Measurements from ENCODE around the gene INCENP. TPM values are rescaled to one million over a fixed set of nuclear protein-coding genes. Genes with fewer than 3 reads are reported as not detected.

The INCENP gene
- total RNA-seq, 2 experiments from 2014 or later, result 126 to 130 TPM

GRCh38 chr11:62120001-62120400, 3.8 kb upstream of the INCENP start:
- Mint-ChIP-seq H3K4me1 (ENCODE audit: low read depth) (peaks cover 12% of the 10 kb centered on the region), H3K4me3 (no peak overlapping the region), H3K27ac (no peak overlapping the region), H3K9me3 (peaks cover 6% of the 10 kb centered on the region), H3K36me3 (ENCODE audit: low read depth) (peaks cover 6% of the 10 kb centered on the region), H3K27me3 (no peaks in the 10 kb centered on the region)
- TF ChIP-seq CTCF (IDR thresholded peaks at IDR 0.05), result no peak
- intact Hi-C loops (cut with micrococcal nuclease), result no loop called here
- CTCF ChIA-PET, result interaction anchor here (2.2 to 2.8 kb wide), 2 partner anchors 12 to 38 kb away, joined by 7 to 26 read pairs; no protein-coding TSS in a partner anchor
- DNase-seq, result no peak
- POLR2A ChIA-PET, result no interaction called here
- no peak for ATAC-seq

DNA sequence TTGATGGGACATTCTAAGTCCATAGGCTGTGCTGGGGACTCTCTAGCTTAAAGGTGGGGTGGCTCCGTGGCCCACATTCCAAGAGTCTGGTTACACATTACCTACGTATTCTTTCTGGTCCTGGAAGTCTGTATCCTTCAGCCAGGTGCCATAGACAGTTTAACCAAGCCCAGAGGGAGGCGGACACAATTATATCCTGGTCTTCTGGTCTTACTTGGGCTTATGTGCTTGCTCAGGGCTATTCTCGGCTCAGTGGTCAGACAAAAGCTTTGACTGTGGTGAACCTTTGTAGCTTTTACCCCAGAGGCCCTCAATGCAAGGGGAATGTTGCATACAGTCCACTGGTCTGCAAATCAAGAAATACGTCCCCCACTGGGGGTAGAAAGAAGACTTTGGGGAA, 3.4 kb upstream of the INCENP start:
- no peak for DNase-seq
- peaks cover 16% of the 10 kb centered on the region for H3K4me1 Mint-ChIP-seq (ENCODE audit: low read depth)
- TF ChIP-seq CTCF (IDR thresholded peaks at IDR 0.05), result no peak
- no peak overlapping the region for H3K4me3 Mint-ChIP-seq
- peaks cover 8% of the 10 kb centered on the region for H3K36me3 Mint-ChIP-seq (ENCODE audit: low read depth)
- no peak overlapping the region for H3K27ac Mint-ChIP-seq
- no peak for ATAC-seq
- CTCF ChIA-PET, result interaction anchor here (2.2 to 2.8 kb wide), 2 partner anchors 12 to 38 kb away, joined by 7 to 26 read pairs; no protein-coding TSS in a partner anchor
- POLR2A ChIA-PET, result no interaction called here
- intact Hi-C loops (cut with micrococcal nuclease), result no loop called here
- peaks cover 6% of the 10 kb centered on the region for H3K9me3 Mint-ChIP-seq
- no peaks in the 10 kb centered on the region for H3K27me3 Mint-ChIP-seq

DNA sequence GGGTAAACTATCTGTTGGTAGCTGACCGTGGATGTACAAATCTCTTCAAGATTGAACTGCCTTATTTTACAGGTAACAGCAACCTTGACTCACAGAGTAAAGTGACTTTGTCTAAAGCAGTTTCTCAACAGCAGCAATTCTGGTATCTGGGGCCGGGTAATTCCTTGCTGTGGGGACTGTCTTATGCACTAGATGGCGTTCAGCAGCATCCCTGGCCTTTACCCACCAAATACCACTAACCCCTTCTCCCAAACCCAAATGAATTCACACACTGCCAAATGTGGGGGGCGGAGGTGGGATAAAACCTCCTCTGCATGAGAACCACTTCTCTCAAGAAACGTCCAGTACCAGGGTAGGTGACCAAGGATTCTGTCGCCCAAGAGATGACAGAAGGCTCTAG, 1.7 kb upstream of the INCENP start:
- CTCF ChIA-PET, result interaction anchor here (1.7 to 2.8 kb wide), 3 partner anchors 14 to 223 kb away, joined by 4 to 26 read pairs (median 7); no protein-coding TSS in a partner anchor

GRCh38 chr11:62124186-62125113, 639 bp downstream of the INCENP start:
- peaks cover 31% of the 10 kb centered on the region for H3K4me1 Mint-ChIP-seq (ENCODE audit: low read depth)
- POLR2A ChIA-PET, result interaction anchor here (0.9 to 2.1 kb wide), 6 partner anchors 10 to 28 kb away, joined by 3 to 5 read pairs (median 3); no protein-coding TSS in a partner anchor
- no peaks in the 10 kb centered on the region for H3K27me3 Mint-ChIP-seq
- intact Hi-C loops (cut with micrococcal nuclease), result no loop called here
- H3K4me3 Mint-ChIP-seq, result peak overlapping the region; percentile 88
- peak overlapping the region; percentile 91 for H3K27ac Mint-ChIP-seq
- peaks cover 37% of the 10 kb centered on the region for H3K36me3 Mint-ChIP-seq (ENCODE audit: low read depth)
- CTCF ChIA-PET, result interaction anchor here (1.0 to 2.2 kb wide), 4 partner anchors 17 to 234 kb away, joined by 3 to 14 read pairs (median 6); no protein-coding TSS in a partner anchor
- no peak for TF ChIP-seq CTCF (IDR thresholded peaks at IDR 0.05)
- ATAC-seq (peak; percentile 11), DNase-seq (peak; percentile 70)
- no peaks in the 10 kb centered on the region for H3K9me3 Mint-ChIP-seq

More for the DNA sequence above, 1.7 kb upstream of the INCENP start:
- DNase-seq (no peak), ATAC-seq (no peak)
- no peak overlapping the region for H3K27ac Mint-ChIP-seq
- H3K4me3 Mint-ChIP-seq, result peak overlapping the region; percentile 26
- peaks cover 16% of the 10 kb centered on the region for H3K36me3 Mint-ChIP-seq (ENCODE audit: low read depth)
- peaks cover 26% of the 10 kb centered on the region for H3K4me1 Mint-ChIP-seq (ENCODE audit: low read depth)
- no peak for TF ChIP-seq CTCF (IDR thresholded peaks at IDR 0.05)
- H3K27me3 Mint-ChIP-seq, result no peaks in the 10 kb centered on the region
- POLR2A ChIA-PET, result no interaction called here
- intact Hi-C loops (cut with micrococcal nuclease), result no loop called here
- no peaks in the 10 kb centered on the region for H3K9me3 Mint-ChIP-seq

GRCh38 chr11:62125316-62125715, 1.5 kb downstream of the INCENP start:
- ChIA-PET POLR2A (interaction anchor here (0.9 to 1.4 kb wide), 4 partner anchors 9 to 19 kb away, joined by 3 to 4 read pairs (median 3); no protein-coding TSS in a partner anchor), CTCF (interaction anchor here (1.7 kb wide), 1 partner anchor 44 kb away, joined by 8 read pairs; no protein-coding TSS in a partner anchor)
- DNase-seq (no peak), ATAC-seq (no peak)
- Mint-ChIP-seq H3K4me3 (peak overlapping the region; percentile 88), H3K9me3 (no peaks in the 10 kb centered on the region), H3K27me3 (no peaks in the 10 kb centered on the region), H3K36me3 (ENCODE audit: low read depth) (peaks cover 46% of the 10 kb centered on the region), H3K27ac (no peak overlapping the region), H3K4me1 (ENCODE audit: low read depth) (peaks cover 31% of the 10 kb centered on the region)
- intact Hi-C loops (cut with micrococcal nuclease), result no loop called here
- TF ChIP-seq CTCF (IDR thresholded peaks at IDR 0.05), result no peak
